ENCODE results near the gene SCN3A.

- no peak for TF ChIP-seq CTCF (IDR thresholded peaks at IDR 0.05)
- TF ChIP-seq REST (IDR thresholded peaks at IDR 0.05; ENCODE audit: insufficient read depth in 1 of 2, low read depth in 2 of 2, low read length in 1 of 2) = no peak
- TF ChIP-seq SIN3A (IDR thresholded peaks at IDR 0.05; ENCODE audit: borderline replicate concordance, insufficient read depth, low read depth, low read length) = no peak
These were observed 143.4 kb downstream of the SCN3A start for GRCh38 chr2:165060411-165060810.
